PFSK-1 (cell line): ENCODE data around the gene SEZ6L.

Source experiments
- POLR2AphosphoS5 ChIP-seq: IDR thresholded peaks from 2 replicates; pipeline ENCODE4 v1.6.1; 2012; ENCODE audit warnings: low read depth, mild to moderate bottlenecking, control low read depth, low read length, moderate library complexity
- SIN3A ChIP-seq: IDR thresholded peaks from 2 replicates; pipeline ENCODE4 v1.6.1; 2012; ENCODE audit warnings: mild to moderate bottlenecking, low read length, moderate library complexity, borderline replicate concordance; ENCODE audit not compliant: insufficient read depth

DNA sequence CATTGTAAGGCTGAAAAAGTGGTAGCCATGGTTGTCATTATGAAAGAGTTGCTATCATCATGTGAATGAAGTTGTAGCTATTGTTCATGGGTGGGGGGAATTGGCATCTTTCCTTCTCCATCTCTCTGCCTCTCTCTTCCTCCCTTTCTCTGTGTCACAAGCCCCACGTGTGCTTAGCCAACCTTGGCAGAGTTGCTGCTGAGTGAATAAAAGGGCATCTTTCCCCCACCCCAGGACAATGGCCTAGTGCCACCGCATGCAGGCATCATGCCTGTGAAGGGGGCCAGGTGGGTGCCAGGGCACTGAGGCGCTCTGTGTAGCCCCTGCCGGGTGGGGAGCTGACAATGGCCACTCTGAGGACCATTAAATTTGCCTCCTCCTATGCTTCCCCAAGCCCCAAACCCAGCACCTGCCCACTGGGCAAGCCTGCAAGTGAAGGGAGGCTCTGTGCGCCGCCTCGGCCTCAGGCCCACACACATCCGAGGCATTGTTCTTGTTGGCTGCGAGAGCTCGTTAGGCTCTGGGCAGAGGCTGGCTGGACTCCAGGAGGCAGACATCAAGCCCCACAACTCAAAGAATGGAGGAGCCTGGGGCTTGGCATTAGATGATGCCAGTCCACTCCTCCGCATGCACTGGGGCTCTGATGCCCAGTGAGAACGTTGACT lies 103.9 kb downstream of the SEZ6L start:
- TF ChIP-seq SIN3A: no peak
- TF ChIP-seq POLR2AphosphoS5: no peak
